Heart right ventricle (tissue), 16 donors: ENCODE results near the gene TJP3. TPM values are rescaled to one million over a fixed set of nuclear protein-coding genes. Genes with fewer than 3 reads are reported as not detected.
A peak's percentile ranks its signal among the peaks of the same experiment; 100 is the strongest.

Source experiments
- ATAC-seq, 8 donors: fragments of 200-7000 bp; cut with Tn5 transposase; one replicate each; pipeline ENCODE4 v1.9.1; 2020; ENCODE audit warnings: mild to moderate bottlenecking in 8 of 8, moderate library complexity in 8 of 8, moderate number of reproducible peaks in 1 of 8
- DNase-seq, 2 donors: peaks; one replicate each; pipeline ENCODE4 v3.0.0-alpha.2; 2020
- H3K27ac ChIP-seq, 10 donors: fragments of 200-600 bp; sonication (generic) in 2 of 10; one replicate each; pipeline versions ENCODE4 v1.5.0 to v1.8.0; 2020 to 2022; ENCODE audit warnings: mild to moderate bottlenecking in 3 of 10
- H3K27me3 ChIP-seq, 7 donors: fragments of 200-600 bp; one replicate each; pipeline ENCODE4 v1.8.0; 2021 to 2022; ENCODE audit warnings: mild to moderate bottlenecking in 2 of 7
- H3K36me3 ChIP-seq, 9 donors: fragments of 200-600 bp; sonication (generic) in 1 of 9; one replicate each; pipeline versions ENCODE4 v1.5.0 to v1.8.0; 2020 to 2022; ENCODE audit warnings: mild to moderate bottlenecking in 2 of 9
- H3K4me1 ChIP-seq, 9 donors: fragments of 200-600 bp; sonication (generic) in 1 of 9; one replicate each; pipeline versions ENCODE4 v1.5.0 to v1.8.0; 2020 to 2022; ENCODE audit warnings: mild to moderate bottlenecking in 4 of 9
- H3K4me3 ChIP-seq, 10 donors: fragments of 200-600 bp; sonication (generic) in 2 of 10; one replicate each; pipeline versions ENCODE4 v1.5.0 to v1.8.0; 2020 to 2022; ENCODE audit warnings: mild to moderate bottlenecking in 7 of 10, moderate library complexity in 2 of 10
- H3K9me3 ChIP-seq, 11 donors: fragments of 200-600 bp in 10 of 11; sonication (generic) in 2 of 11; one replicate each; pipeline versions ENCODE4 v1.5.0 to v1.8.0; 2013 to 2022; ENCODE audit warnings: mild to moderate bottlenecking in 2 of 11, control low read depth in 1 of 11, moderate library complexity in 1 of 11
- CTCF ChIP-seq, 9 donors: fragments of 200-600 bp; sonication (generic) in 2 of 9; IDR thresholded peaks; one replicate each; pipeline versions ENCODE4 v1.5.0 to v1.8.0; 2021 to 2022; ENCODE audit warnings: antibody characterized with exemption in 9 of 9, mild to moderate bottlenecking in 5 of 9, moderate library complexity in 1 of 9
- WGBS, 2 donors: extraction: QIAGEN DNeasy Blood & Tissue Kit; methylation state at CpG; one replicate each; pipeline ENCODE4 v1.1.7; 2013; ENCODE audit warnings: inconsistent platforms in 1 of 2; 5-methylcytosine and 5-hydroxymethylcytosine counted together
- intact Hi-C, 10 donors: fragments of 100-400 bp; cut with DNase I; formaldehyde crosslinking; loops; one replicate each; pipeline versions ENCODE4 v1.11.1 to v1.14.2; 2022
- polyA plus RNA-seq, 2 donors: library from polyadenylated mRNA; stranded (reverse); fragments of 200-250 nt; gene quantifications; one replicate each; pipeline ENCODE4 v1.2.3, GENCODE V29; 2013
- total RNA-seq, 10 donors: library from RNA; stranded (reverse); fragmentation: NEBNext Ultra II Directional in 3 of 10; extraction: Animal tissue kit (Norgen Biotek cat#: 25700) in 3 of 10; gene quantifications; one replicate each; pipeline versions ENCODE4 v1.2.1 to v1.2.4, GENCODE V29; 2021 to 2023
- donor health status: Arrhythmogenic right ventricular cardiomyopathy.
- donor health status: ischemic (EF 13 %, LVEDD 7.1; RV severe dilation, severe dysfunction).
- donor health status: healthy with polysubstance abuse.
- donor health status: DM: no; HTN: yes; CAD: no.
- donor health status: DM: no; HTN: no; CAD: no.
- donor health status: ischemic (EF 25% LVEDD 6.9; RV normal size, moderate dysfunction).
- donor health status: ischemic (EF 25% LVEDD 5.7; RV mildly dilated, moderate dysfunction).
- donor health status: healthy.
- donor health status: DM: yes; HTN: yes; CAD: no.
- donor health status: Ischemic cardiomyopathy.
- donor health status: ischemic (EF 35%, LVEDD 5.7; RV mildly dilated, moderate dysfunction).
- donor health status: nonischemic (EF 11% LVEDD 7.7; RV severe dilation, severe dysfunction).
- donor health status: DM: yes; HTN: yes; CAD: no.
- donor health status: PGD.
- donor health status: ischemic (EF 29% LVEDD 5.4; RV normal size, mild dysfunction).
- donor health status: nonischemic (EF 23%, LVEDD 6.1; RV moderate dilation, normal function).

Gene TJP3
- total and polyA plus RNA-seq, 12 donors = 0.06 to 0.49 (median 0.25) TPM; not detected in 8

GRCh38 chr19:3684817-3685410 lies 23.3 kb upstream of the TJP3 start:
- H3K9me3 ChIP-seq = peaks cover 0 to 12% (median 5%) of the 10 kb centered on the region in 11 donors

GRCh38 chr19:3687393-3687773 lies 20.8 kb upstream of the TJP3 start:
- TF ChIP-seq CTCF (IDR thresholded peaks at IDR 0.05) = no peak
- Histone ChIP-seq H3K27ac (peak overlapping the region in 4 of 10 donors; percentile 22 to 57 (median 42)), H3K36me3 (peaks cover 0 to 21% (median 6%) of the 10 kb centered on the region in 9 donors), H3K9me3 (peaks cover 0 to 24% (median 5%) of the 10 kb centered on the region in 11 donors), H3K27me3 (no peaks in the 10 kb centered on the region), H3K4me1 (peaks cover 4 to 54% (median 26%) of the 10 kb centered on the region in 9 donors), H3K4me3 (peak overlapping the region in 3 of 10 donors; percentile 11 to 35 (median 34))
- WGBS, 2 donors = 79 to 83% methylated on average over 12 of the region's 12 CpGs
- ATAC-seq = no peak
- DNase-seq = no peak
- intact Hi-C loops = no loop called here

More at GRCh38 chr19:3684817-3685410, 23.3 kb upstream of the TJP3 start:
- DNase-seq = no peak
- intact Hi-C loops = no loop called here
- ATAC-seq = no peak
- H3K36me3 ChIP-seq = peaks cover 0 to 17% (median 6%) of the 10 kb centered on the region in 9 donors
- no peak for TF ChIP-seq CTCF (IDR thresholded peaks at IDR 0.05)
- H3K4me1 ChIP-seq = peaks cover 4 to 55% (median 24%) of the 10 kb centered on the region in 9 donors
- H3K4me3 ChIP-seq = no peak overlapping the region
- WGBS, 2 donors = 75 to 78% methylated on average over 8 of the region's 8 CpGs
- peak overlapping the region in 5 of 10 donors; percentile 59 to 85 (median 81) for H3K27ac ChIP-seq
- H3K27me3 ChIP-seq = no peaks in the 10 kb centered on the region

- intact Hi-C loops = no loop called here
- peaks cover 0 to 21% (median 6%) of the 10 kb centered on the region in 9 donors for H3K36me3 ChIP-seq
- WGBS, 2 donors = 48 to 55% methylated on average over 53 to 55 of the region's 55 CpGs
- no peaks in the 10 kb centered on the region for H3K27me3 ChIP-seq
- TF ChIP-seq CTCF (IDR thresholded peaks at IDR 0.05) = no peak
- DNase-seq (no peak), ATAC-seq (peak in 3 of 8 donors; percentile 6 to 23 (median 9))
- peak overlapping the region in 8 of 10 donors; percentile 22 to 58 (median 42) for H3K27ac ChIP-seq
- peaks cover 3 to 51% (median 24%) of the 10 kb centered on the region in 9 donors for H3K4me1 ChIP-seq
- H3K4me3 ChIP-seq = peak overlapping the region in 5 of 10 donors; percentile 8 to 35 (median 24)
- peaks cover 0 to 24% (median 5%) of the 10 kb centered on the region in 11 donors for H3K9me3 ChIP-seq
These were observed 20.1 kb upstream of the TJP3 start for GRCh38 chr19:3687774-3688706.
